A673 (cell line): ENCODE measurements around the gene CREB3L4.
A peak's percentile ranks its signal among the peaks of the same experiment; 100 is the strongest.

ENCODE experiments used
- CTCF ChIP-seq: fragments of 300-800, 200-600 bp; sonication (generic); conservative IDR thresholded peaks from 2 replicates; pipeline ENCODE4 v1.5.1; 2017; ENCODE audit warnings: low read depth, mild to moderate bottlenecking, antibody characterized with exemption, low read length, moderate library complexity, mixed read lengths
- EZH2 ChIP-seq: fragments of 200-600 bp; sonication (generic); IDR thresholded peaks from 2 replicates; pipeline ENCODE4 v1.6.1; 2017; ENCODE audit warnings: borderline replicate concordance, low read depth, mild to moderate bottlenecking, mixed read lengths, antibody characterized with exemption, low read length; ENCODE audit not compliant: poor library complexity, severe bottlenecking

GRCh38 chr1:153946622-153947241 is 21.0 kb upstream of the CREB3L4 start, which contains the start of gene DENND4B:
- peak; percentile 91 for TF ChIP-seq CTCF
- no peak for TF ChIP-seq EZH2
